Upper lobe of right lung (tissue), 1 donor: ENCODE data around the gene CPED1. TPM values are rescaled to one million over a fixed set of nuclear protein-coding genes. Genes with fewer than 3 reads are reported as not detected.

Experiments used
- ATAC-seq: fragments of 200-7000 bp; cut with Tn5 transposase; one replicate; pipeline ENCODE4 v1.9.1; 2020; ENCODE audit warnings: mild to moderate bottlenecking, moderate library complexity
- DNase-seq: peaks from one replicate; pipeline ENCODE4 v3.0.0-alpha.2; 2020
- H3K27ac ChIP-seq: fragments of 200-600 bp; one replicate; pipeline ENCODE4 v1.8.0; 2022
- H3K27me3 ChIP-seq: fragments of 200-600 bp; one replicate; pipeline ENCODE4 v1.8.0; 2022; ENCODE audit warnings: mild to moderate bottlenecking
- H3K36me3 ChIP-seq: fragments of 200-600 bp; one replicate; pipeline ENCODE4 v1.8.0; 2022
- H3K4me1 ChIP-seq: fragments of 200-600 bp; one replicate; pipeline ENCODE4 v1.8.0; 2022
- H3K4me3 ChIP-seq: fragments of 200-600 bp; one replicate; pipeline ENCODE4 v1.8.0; 2022; ENCODE audit warnings: mild to moderate bottlenecking
- H3K9me3 ChIP-seq: fragments of 200-600 bp; one replicate; pipeline ENCODE4 v1.8.0; 2022
- CTCF ChIP-seq: fragments of 200-600 bp; IDR thresholded peaks from one replicate; pipeline ENCODE4 v1.8.0; 2022; ENCODE audit warnings: antibody characterized with exemption
- intact Hi-C: fragments of 100-400 bp; cut with DNase I; formaldehyde crosslinking; loops from one replicate; pipeline ENCODE4 v1.11.0; 2022
- total RNA-seq: library from RNA; stranded (reverse); fragmentation: NEBNext Ultra II Directional; extraction: Animal tissue kit (Norgen Biotek cat#: 25700); gene quantifications from one replicate; pipeline ENCODE4 v1.2.1, GENCODE V29; 2021
- donor health status: DM: no; HTN: yes; CAD: no; lungs with severe emphysema.

The CPED1 gene
- total RNA-seq, 1 donor from 2014 or later, result 39.2 TPM

- Histone ChIP-seq H3K4me1 (peaks cover 18% of the 10 kb centered on the region), H3K27ac (no peak overlapping the region)
- intact Hi-C loops, result no loop called here
Measured at GRCh38 chr7:121019018-121019417, 30.5 kb downstream of the CPED1 start.

GRCh38 chr7:121020249-121020988 is 31.9 kb downstream of the CPED1 start:
- intact Hi-C loops, result no loop called here
- ATAC-seq (peak; percentile 34), DNase-seq (no peak)
- Histone ChIP-seq H3K27me3 (no peaks in the 10 kb centered on the region), H3K4me3 (no peak overlapping the region), H3K36me3 (no peaks in the 10 kb centered on the region), H3K4me1 (peaks cover 23% of the 10 kb centered on the region), H3K27ac (peak overlapping the region; percentile 33), H3K9me3 (no peaks in the 10 kb centered on the region)
- no peak for TF ChIP-seq CTCF

More at GRCh38 chr7:121019018-121019417, 30.5 kb downstream of the CPED1 start:
- H3K27me3 ChIP-seq, result no peaks in the 10 kb centered on the region
- DNase-seq, result no peak
- TF ChIP-seq CTCF, result no peak
- H3K36me3 ChIP-seq, result no peaks in the 10 kb centered on the region
- no peak overlapping the region for H3K4me3 ChIP-seq
- H3K9me3 ChIP-seq, result no peaks in the 10 kb centered on the region
- ATAC-seq, result peak; percentile 81

GRCh38 chr7:121020989-121021969 is 32.8 kb downstream of the CPED1 start:
- H3K27me3 ChIP-seq, result no peaks in the 10 kb centered on the region
- DNase-seq, result no peak
- no peak for TF ChIP-seq CTCF
- no peaks in the 10 kb centered on the region for H3K9me3 ChIP-seq
- intact Hi-C loops, result no loop called here
- no peak overlapping the region for H3K4me3 ChIP-seq
- no peak overlapping the region for H3K27ac ChIP-seq
- no peaks in the 10 kb centered on the region for H3K36me3 ChIP-seq
- peaks cover 23% of the 10 kb centered on the region for H3K4me1 ChIP-seq
- no peak for ATAC-seq

GRCh38 chr7:121023194-121023593 is 34.7 kb downstream of the CPED1 start:
- TF ChIP-seq CTCF, result no peak
- H3K4me3 ChIP-seq, result no peak overlapping the region
- intact Hi-C loops, result no loop called here
- H3K9me3 ChIP-seq, result no peaks in the 10 kb centered on the region
- H3K36me3 ChIP-seq, result no peaks in the 10 kb centered on the region
- no peaks in the 10 kb centered on the region for H3K27me3 ChIP-seq
- ATAC-seq (peak; percentile 58), DNase-seq (no peak)
- H3K4me1 ChIP-seq, result peaks cover 24% of the 10 kb centered on the region
- no peak overlapping the region for H3K27ac ChIP-seq

GRCh38 chr7:121023683-121024511 is 35.4 kb downstream of the CPED1 start:
- no peaks in the 10 kb centered on the region for H3K27me3 ChIP-seq
- no peak for TF ChIP-seq CTCF
- H3K36me3 ChIP-seq, result no peaks in the 10 kb centered on the region
- H3K4me1 ChIP-seq, result peaks cover 31% of the 10 kb centered on the region
- ATAC-seq (no peak), DNase-seq (no peak)
- peak overlapping the region; percentile 34 for H3K27ac ChIP-seq
- intact Hi-C loops, result no loop called here
- H3K9me3 ChIP-seq, result no peaks in the 10 kb centered on the region
- H3K4me3 ChIP-seq, result no peak overlapping the region
